Tibial nerve (tissue), 3 donors: Measurements from ENCODE around the gene ESX1.
"Not testable (repeated sequence)": the region's sequence is repeated elsewhere in the genome, so short reads cannot be mapped to it uniquely, and the experiment has no call there.

Experiments
- EP300 ChIP-seq, 2 donors: sonication (generic); formaldehyde crosslinking; IDR thresholded peaks; one replicate each; pipeline ENCODE4 v1.6.1; 2017; ENCODE audit warnings: antibody characterized with exemption in 2 of 2, mild to moderate bottlenecking in 1 of 2
- POLR2A ChIP-seq, 2 donors: fragments of 450-650 bp; IDR thresholded peaks; one replicate each; pipeline ENCODE4 v1.6.1; 2017; ENCODE audit warnings: antibody characterized with exemption in 2 of 2, mild to moderate bottlenecking in 2 of 2, moderate library complexity in 2 of 2

DNA sequence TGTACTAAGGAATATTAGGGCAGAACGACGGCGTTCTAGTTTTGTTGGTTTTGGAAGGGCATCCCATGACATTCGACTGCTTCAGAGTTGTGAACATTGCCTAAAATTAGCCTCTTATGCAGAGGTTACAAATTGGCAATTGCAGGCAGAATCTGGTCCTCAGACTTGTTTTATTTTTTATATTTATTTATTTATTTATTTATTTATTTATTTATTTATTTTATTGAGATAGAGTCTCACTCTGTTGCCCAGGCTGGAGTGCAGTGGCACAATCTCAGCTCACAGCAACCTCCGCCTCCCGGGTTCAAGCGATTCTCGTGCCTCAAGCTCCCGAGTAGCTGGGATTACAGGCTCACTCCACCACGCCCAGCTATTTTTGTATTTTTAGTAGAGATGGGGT is 24.7 kb downstream of the ESX1 start:
- not testable (repeated sequence) for TF ChIP-seq EP300, POLR2A (IDR thresholded peaks at IDR 0.05)
